Colonic mucosa (tissue), 4 donors: ENCODE results near the gene DHRSX. TPM values are rescaled to one million over a fixed set of nuclear protein-coding genes. Genes with fewer than 3 reads are reported as not detected.
"Not testable (repeated sequence)": the region's sequence is repeated elsewhere in the genome, so short reads cannot be mapped to it uniquely, and the experiment has no call there.

Experiments
- DNase-seq: peaks from one replicate; pipeline ENCODE4 v3.0.0-alpha.2; 2020
- H3K27ac ChIP-seq: fragments of 200-600 bp; one replicate; pipeline ENCODE4 v1.8.0; 2021
- H3K27me3 ChIP-seq: fragments of 200-600 bp; one replicate; pipeline ENCODE4 v1.8.0; 2021
- H3K36me3 ChIP-seq: fragments of 200-600 bp; one replicate; pipeline ENCODE4 v1.8.0; 2021
- H3K4me1 ChIP-seq: fragments of 200-600 bp; one replicate; pipeline ENCODE4 v1.8.0; 2021; ENCODE audit warnings: mild to moderate bottlenecking
- H3K4me3 ChIP-seq: fragments of 200-600 bp; one replicate; pipeline ENCODE4 v1.8.0; 2021
- H3K9ac ChIP-seq, 2 donors: one replicate each; pipeline ENCODE4 v1.7.0; 2013; ENCODE audit warnings: control low read depth in 2 of 2, low read depth in 2 of 2, low read length in 2 of 2
- H3K9me3 ChIP-seq: fragments of 200-600 bp; one replicate; pipeline ENCODE4 v1.8.0; 2021
- intact Hi-C: fragments of 100-400 bp; cut with DNase I; formaldehyde crosslinking; loops from one replicate; pipeline ENCODE4 v1.14.1; 2022
- total RNA-seq, 2 donors: library from RNA; stranded (reverse); fragmentation: NEBNext Ultra II Directional in 1 of 2; extraction: Animal tissue kit (Norgen Biotek cat#: 25700) in 1 of 2; gene quantifications; one replicate each; pipeline ENCODE4 v1.2.1, GENCODE V29; 2021
- TF ChIP-seq, protein P1 (sequence below): fragments of 200-600 bp; IDR thresholded peaks from one replicate; pipeline ENCODE4 v1.8.0; 2022; ENCODE audit warnings: antibody characterized with exemption, mild to moderate bottlenecking
- donor health status: healthy.
- donor health status: DM: no; HTN: no; CAD: no.
- donor health status: DM: no; HTN: no; CAD: no.

Gene DHRSX
- total RNA-seq, 2 donors from 2014 or later: 28.6 to 43.3 TPM

DNA sequence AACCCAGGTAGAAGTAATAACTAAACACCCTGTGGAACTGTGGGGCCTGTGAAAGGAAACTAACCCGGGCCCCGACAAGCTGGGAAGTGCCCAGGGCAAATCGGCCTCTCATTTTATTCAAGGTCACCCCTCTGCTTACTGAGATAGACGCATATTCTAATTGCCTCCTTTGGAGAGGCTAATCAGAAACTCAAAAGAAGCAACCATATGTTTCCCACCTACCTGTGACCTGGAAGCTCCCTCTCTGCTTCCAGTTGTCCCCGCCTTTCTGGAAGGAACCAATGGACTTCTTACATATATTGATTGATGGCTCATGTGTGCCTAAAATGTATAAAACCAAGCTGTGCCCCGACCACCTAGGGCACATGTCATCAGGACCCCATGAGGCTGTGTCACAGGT lies 23.1 kb upstream of the DHRSX start:
- intact Hi-C loops: no loop called here
- TF ChIP-seq, protein P1, sequence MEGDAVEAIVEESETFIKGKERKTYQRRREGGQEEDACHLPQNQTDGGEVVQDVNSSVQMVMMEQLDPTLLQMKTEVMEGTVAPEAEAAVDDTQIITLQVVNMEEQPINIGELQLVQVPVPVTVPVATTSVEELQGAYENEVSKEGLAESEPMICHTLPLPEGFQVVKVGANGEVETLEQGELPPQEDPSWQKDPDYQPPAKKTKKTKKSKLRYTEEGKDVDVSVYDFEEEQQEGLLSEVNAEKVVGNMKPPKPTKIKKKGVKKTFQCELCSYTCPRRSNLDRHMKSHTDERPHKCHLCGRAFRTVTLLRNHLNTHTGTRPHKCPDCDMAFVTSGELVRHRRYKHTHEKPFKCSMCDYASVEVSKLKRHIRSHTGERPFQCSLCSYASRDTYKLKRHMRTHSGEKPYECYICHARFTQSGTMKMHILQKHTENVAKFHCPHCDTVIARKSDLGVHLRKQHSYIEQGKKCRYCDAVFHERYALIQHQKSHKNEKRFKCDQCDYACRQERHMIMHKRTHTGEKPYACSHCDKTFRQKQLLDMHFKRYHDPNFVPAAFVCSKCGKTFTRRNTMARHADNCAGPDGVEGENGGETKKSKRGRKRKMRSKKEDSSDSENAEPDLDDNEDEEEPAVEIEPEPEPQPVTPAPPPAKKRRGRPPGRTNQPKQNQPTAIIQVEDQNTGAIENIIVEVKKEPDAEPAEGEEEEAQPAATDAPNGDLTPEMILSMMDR: no peak
- Histone ChIP-seq H3K4me1 (no peaks in the 10 kb centered on the region), H3K9me3 (no peaks in the 10 kb centered on the region), H3K27me3 (no peaks in the 10 kb centered on the region), H3K4me3 (no peak overlapping the region), H3K27ac (no peak overlapping the region), H3K9ac (no peak overlapping the region), H3K36me3 (no peaks in the 10 kb centered on the region)
- no peak for DNase-seq

DNA sequence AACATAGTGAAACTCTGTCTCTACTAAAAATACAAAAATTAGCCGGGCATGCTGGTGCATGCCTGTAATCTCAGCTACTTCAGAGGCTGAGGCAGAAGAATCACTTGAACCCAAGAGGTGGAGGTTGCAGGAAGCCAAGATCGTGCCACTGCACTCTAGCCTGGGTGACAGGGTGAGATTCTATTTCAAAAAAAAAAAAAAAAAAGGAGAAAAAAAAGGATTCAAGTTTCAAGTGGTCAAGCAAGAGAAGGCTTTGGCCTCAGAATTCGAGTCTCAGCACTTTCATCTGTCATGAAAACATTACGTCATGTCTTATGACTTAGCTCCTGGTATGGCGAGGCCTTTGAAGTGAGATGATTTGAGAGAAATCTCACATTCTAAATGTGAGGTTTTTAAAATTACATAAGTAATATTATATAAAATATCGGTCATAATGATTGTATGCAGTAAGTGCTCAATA lies 21.2 kb upstream of the DHRSX start:
- intact Hi-C loops: no loop called here

DNA sequence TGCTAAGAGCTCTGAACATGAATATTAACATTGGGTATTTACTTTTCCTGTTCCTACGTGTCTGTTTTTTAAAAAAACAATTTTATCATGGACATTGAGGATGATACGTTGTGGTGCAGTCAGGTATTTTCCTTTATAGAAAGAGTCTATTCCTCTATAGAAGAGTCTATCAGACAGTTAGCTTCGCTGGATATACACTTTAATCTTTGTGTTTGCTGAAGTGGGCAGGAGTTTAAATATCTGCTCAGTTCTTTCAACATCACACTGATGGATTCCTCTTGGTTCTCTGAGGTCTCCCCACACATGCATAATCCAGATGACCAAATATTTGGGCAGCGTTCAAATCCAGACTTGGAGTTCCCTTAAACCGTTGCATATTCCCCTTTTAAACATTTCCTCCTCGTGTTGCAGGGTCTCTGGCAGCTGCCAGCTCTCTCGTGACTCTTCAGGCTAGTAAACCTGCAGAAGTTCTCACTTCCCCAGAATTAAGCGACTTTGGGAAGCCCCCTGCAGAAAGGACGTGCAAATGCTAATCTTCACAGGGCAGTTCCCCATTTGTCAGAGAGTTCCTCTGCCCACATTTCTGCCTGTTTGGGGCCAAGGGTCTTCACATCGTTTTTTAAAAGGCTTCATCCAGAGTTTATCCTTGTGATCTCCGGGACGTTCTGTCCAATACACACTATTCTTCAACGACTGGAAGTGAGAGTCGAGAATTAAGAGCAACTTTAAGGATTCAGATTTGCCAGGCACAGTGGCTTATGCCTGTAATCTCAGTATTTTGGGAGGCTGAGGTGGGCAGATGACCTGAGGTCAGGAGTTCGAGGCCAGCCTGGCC lies 20.5 kb upstream of the DHRSX start:
- intact Hi-C loops: no loop called here
- DNase-seq: no peak
- Histone ChIP-seq H3K27ac (no peak overlapping the region), H3K4me1 (no peaks in the 10 kb centered on the region), H3K9ac (no peak overlapping the region), H3K27me3 (no peaks in the 10 kb centered on the region), H3K36me3 (no peaks in the 10 kb centered on the region), H3K4me3 (no peak overlapping the region), H3K9me3 (no peaks in the 10 kb centered on the region)
- TF ChIP-seq, protein P1: no peak

More for the DNA sequence above, 21.2 kb upstream of the DHRSX start:
- Histone ChIP-seq H3K27ac (no peak overlapping the region), H3K27me3 (no peaks in the 10 kb centered on the region), H3K4me3 (no peak overlapping the region), H3K9me3 (no peaks in the 10 kb centered on the region), H3K9ac (no peak overlapping the region), H3K36me3 (no peaks in the 10 kb centered on the region), H3K4me1 (no peaks in the 10 kb centered on the region)
- TF ChIP-seq, protein P1: no peak
- DNase-seq: no peak

DNA sequence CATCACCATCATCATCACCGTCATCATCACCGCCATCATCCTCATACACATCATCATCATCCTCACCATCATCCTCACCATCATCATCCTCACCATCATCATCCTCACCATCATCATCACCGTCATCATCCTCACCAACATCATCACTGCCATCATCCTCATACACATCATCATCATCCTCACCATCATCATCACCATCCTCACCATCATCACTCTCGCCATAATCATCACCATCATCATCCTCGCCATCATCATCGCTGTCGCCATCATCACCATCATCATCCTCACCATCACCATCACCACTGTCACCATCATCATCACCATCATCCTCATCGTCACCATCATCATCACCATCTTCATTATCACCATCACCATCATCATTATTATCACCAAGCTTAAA lies 19.8 kb upstream of the DHRSX start:
- H3K4me3 ChIP-seq: no peak overlapping the region
- no peaks in the 10 kb centered on the region for H3K36me3 ChIP-seq
- H3K27ac ChIP-seq: no peak overlapping the region
- H3K27me3 ChIP-seq: no peaks in the 10 kb centered on the region
- no peaks in the 10 kb centered on the region for H3K9me3 ChIP-seq
- no peaks in the 10 kb centered on the region for H3K4me1 ChIP-seq
- intact Hi-C loops: no loop called here
- TF ChIP-seq, protein P1: no peak
- no peak overlapping the region for H3K9ac ChIP-seq
- no peak for DNase-seq

DNA sequence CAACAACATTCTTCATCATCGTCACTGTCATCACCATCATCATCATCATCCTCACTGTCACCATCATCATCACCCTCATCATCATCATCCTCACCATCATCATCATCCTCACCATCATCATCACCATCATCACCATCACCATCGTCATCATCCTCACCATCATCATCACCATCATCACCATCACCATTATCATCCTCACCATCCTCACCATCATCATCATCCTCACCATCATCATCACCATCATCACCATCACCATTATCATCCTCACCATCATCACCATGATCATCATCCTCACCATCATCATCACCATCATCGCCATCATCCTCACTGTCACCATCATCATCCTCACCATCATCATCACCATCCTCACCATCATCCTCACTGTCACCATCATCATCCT lies 18.9 kb upstream of the DHRSX start:
- H3K9me3 ChIP-seq, H3K27ac ChIP-seq, DNase-seq, H3K36me3 ChIP-seq, H3K4me3 ChIP-seq, H3K9ac ChIP-seq, H3K27me3 ChIP-seq, intact Hi-C loops, H3K4me1 ChIP-seq: not testable (repeated sequence)

DNA sequence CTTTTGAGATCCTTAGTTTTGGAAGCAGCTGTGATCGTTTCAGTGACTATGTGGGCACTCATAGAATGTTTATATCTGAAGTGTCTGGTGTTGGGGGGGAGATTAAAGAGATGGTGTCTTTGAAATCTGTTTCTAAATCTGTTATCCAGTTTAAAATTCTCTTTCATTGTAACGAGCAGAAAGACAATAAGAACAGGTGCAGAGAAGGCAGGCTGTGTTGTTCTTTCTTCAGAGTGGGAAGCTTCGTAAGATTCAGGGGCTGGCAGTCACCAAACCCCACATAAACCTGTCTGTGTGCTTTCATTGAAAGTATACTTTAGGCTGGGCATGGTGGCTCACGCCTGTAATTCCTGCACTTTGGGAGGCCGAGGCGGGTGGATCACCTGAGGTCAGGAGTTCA lies 16.3 kb upstream of the DHRSX start:
- TF ChIP-seq, protein P1: no peak
- intact Hi-C loops: no loop called here
- H3K9ac ChIP-seq: no peak overlapping the region

More for the DNA sequence above, 16.3 kb upstream of the DHRSX start:
- Histone ChIP-seq H3K4me3 (no peak overlapping the region), H3K36me3 (no peaks in the 10 kb centered on the region), H3K4me1 (no peaks in the 10 kb centered on the region), H3K27me3 (no peaks in the 10 kb centered on the region), H3K27ac (no peak overlapping the region), H3K9me3 (no peaks in the 10 kb centered on the region)
- no peak for DNase-seq
